SK-N-SH (cell line): ENCODE measurements around the gene AFF1.

Experiments
- CHD2 ChIP-seq: fragments of 150-350 bp; IDR thresholded peaks from 2 replicates; pipeline ENCODE4 v1.6.1; 2018; ENCODE audit warnings: low read length; ENCODE audit not compliant: partially characterized antibody
- CTCF ChIP-seq: fragments of 200-600 bp; sonication (generic); IDR thresholded peaks from 2 replicates; pipeline ENCODE4 v1.6.1; 2017; ENCODE audit warnings: antibody characterized with exemption, mild to moderate bottlenecking, moderate library complexity
- GABPA ChIP-seq: IDR thresholded peaks from 2 replicates; pipeline ENCODE4 v1.4.0; 2012; ENCODE audit warnings: low read depth, mild to moderate bottlenecking
- MEF2A ChIP-seq: IDR thresholded peaks from 2 replicates; pipeline ENCODE4 v1.4.0; 2012; ENCODE audit warnings: low read depth, borderline replicate concordance
- NRF1 ChIP-seq: IDR thresholded peaks from 2 replicates; pipeline ENCODE4 v1.6.1; 2012; ENCODE audit warnings: low read depth, mild to moderate bottlenecking, low read length
- POLR2AphosphoS5 ChIP-seq: IDR thresholded peaks from 2 replicates; pipeline ENCODE4 v1.6.1; 2012; ENCODE audit warnings: low read depth, low read length
- RAD21 ChIP-seq: IDR thresholded peaks from 2 replicates; pipeline ENCODE4 v1.6.1; 2012; ENCODE audit warnings: mild to moderate bottlenecking, low read length
- REST ChIP-seq: IDR thresholded peaks from 2 replicates; pipeline ENCODE4 v1.6.1; 2012; ENCODE audit warnings: mild to moderate bottlenecking, low read depth, low read length, moderate library complexity
- TAF1 ChIP-seq: IDR thresholded peaks from 2 replicates; pipeline ENCODE4 v1.6.1; 2012; ENCODE audit warnings: low read depth, mild to moderate bottlenecking, low read length, moderate library complexity, borderline replicate concordance

- TF ChIP-seq CTCF = no peak
- no peak for TF ChIP-seq POLR2AphosphoS5
- no peak for TF ChIP-seq NRF1
- no peak for TF ChIP-seq REST
- TF ChIP-seq TAF1 = no peak
- no peak for TF ChIP-seq GABPA
- no peak for TF ChIP-seq RAD21
- no peak for TF ChIP-seq MEF2A
- no peak for TF ChIP-seq CHD2
Observed at GRCh38 chr4:86909546-86910295, 25.1 kb upstream of the AFF1 start.
